ENCODE results near the gene OMA1.

DNA sequence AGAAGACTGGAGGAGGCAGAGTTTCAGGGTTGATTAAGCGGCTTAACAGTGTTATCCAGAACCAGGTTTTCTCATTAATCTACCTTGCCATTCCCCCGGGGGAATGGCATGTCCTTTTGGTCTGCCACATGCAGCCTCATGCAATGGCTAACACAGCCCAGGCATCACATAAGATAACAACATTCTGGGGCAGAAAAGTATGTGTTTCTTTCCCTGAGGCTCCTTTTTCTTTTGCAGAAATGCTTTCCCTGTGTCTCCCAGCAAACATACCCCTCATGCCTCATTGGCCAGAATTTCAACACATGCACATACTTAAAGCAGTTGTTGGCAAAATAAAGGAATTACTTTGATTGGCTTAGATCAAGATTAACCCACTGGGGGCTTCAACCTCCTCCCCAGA is 98.6 kb downstream of the OMA1 start:
- TF ChIP-seq, protein P1, sequence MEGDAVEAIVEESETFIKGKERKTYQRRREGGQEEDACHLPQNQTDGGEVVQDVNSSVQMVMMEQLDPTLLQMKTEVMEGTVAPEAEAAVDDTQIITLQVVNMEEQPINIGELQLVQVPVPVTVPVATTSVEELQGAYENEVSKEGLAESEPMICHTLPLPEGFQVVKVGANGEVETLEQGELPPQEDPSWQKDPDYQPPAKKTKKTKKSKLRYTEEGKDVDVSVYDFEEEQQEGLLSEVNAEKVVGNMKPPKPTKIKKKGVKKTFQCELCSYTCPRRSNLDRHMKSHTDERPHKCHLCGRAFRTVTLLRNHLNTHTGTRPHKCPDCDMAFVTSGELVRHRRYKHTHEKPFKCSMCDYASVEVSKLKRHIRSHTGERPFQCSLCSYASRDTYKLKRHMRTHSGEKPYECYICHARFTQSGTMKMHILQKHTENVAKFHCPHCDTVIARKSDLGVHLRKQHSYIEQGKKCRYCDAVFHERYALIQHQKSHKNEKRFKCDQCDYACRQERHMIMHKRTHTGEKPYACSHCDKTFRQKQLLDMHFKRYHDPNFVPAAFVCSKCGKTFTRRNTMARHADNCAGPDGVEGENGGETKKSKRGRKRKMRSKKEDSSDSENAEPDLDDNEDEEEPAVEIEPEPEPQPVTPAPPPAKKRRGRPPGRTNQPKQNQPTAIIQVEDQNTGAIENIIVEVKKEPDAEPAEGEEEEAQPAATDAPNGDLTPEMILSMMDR (IDR thresholded peaks at IDR 0.05): no peak
- no peak for TF ChIP-seq POLR2A (IDR thresholded peaks at IDR 0.05)

Measured in adrenal gland (tissue), 5 donors.